Measurements from ENCODE around the gene TMEM175.

The TMEM175 gene

DNA sequence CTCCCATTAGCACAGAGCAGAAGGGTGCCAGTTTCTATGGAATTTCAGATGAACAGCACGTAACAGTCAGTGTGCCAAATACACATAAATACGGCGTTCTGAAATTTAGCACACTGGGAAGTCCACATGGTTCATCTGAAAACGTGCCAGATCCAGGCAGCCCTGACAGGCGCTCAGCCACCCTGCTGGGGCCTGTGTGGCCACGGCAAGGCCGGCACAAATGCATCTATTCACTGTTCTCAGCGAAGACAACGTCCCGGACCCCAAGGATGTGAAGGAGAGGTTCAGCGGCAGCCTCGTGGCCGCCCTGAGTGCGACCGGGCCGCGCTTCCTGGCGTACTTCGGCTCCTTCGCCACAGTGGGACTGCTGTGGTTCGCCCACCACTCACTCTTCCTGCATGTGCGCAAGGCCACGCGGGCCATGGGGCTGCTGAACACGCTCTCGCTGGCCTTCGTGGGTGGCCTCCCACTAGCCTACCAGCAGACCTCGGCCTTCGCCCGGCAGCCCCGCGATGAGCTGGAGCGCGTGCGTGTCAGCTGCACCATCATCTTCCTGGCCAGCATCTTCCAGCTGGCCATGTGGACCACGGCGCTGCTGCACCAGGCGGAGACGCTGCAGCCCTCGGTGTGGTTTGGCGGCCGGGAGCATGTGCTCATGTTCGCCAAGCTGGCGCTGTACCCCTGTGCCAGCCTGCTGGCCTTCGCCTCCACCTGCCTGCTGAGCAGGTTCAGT, 25.5 kb downstream of the TMEM175 start:
- DNase-seq (ENCODE audit: low read depth in 1 of 2, low spot score in 1 of 2) = no peak

DNA sequence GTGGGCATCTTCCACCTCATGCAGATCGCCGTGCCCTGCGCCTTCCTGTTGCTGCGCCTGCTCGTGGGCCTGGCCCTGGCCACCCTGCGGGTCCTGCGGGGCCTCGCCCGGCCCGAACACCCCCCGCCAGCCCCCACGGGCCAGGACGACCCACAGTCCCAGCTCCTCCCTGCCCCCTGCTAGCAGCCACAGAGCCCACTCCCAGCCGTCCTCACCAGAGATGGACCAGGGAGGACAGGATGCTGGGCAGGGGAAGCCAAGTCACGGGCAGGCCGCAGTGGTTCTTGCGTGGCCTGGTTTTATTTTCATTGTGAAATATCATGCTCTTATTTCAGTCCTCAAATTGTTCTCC, 26.0 kb downstream of the TMEM175 start:
- TF ChIP-seq GABPA (IDR thresholded peaks at IDR 0.05; ENCODE audit: low read depth) = no peak
- TF ChIP-seq, protein P1, sequence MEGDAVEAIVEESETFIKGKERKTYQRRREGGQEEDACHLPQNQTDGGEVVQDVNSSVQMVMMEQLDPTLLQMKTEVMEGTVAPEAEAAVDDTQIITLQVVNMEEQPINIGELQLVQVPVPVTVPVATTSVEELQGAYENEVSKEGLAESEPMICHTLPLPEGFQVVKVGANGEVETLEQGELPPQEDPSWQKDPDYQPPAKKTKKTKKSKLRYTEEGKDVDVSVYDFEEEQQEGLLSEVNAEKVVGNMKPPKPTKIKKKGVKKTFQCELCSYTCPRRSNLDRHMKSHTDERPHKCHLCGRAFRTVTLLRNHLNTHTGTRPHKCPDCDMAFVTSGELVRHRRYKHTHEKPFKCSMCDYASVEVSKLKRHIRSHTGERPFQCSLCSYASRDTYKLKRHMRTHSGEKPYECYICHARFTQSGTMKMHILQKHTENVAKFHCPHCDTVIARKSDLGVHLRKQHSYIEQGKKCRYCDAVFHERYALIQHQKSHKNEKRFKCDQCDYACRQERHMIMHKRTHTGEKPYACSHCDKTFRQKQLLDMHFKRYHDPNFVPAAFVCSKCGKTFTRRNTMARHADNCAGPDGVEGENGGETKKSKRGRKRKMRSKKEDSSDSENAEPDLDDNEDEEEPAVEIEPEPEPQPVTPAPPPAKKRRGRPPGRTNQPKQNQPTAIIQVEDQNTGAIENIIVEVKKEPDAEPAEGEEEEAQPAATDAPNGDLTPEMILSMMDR (IDR thresholded peaks at IDR 0.05; ENCODE audit: insufficient read depth, low read length) = no peak
- TF ChIP-seq SPI1 (IDR thresholded peaks at IDR 0.05; ENCODE audit: borderline replicate concordance, low read depth) = no peak
- TF ChIP-seq, protein P2, sequence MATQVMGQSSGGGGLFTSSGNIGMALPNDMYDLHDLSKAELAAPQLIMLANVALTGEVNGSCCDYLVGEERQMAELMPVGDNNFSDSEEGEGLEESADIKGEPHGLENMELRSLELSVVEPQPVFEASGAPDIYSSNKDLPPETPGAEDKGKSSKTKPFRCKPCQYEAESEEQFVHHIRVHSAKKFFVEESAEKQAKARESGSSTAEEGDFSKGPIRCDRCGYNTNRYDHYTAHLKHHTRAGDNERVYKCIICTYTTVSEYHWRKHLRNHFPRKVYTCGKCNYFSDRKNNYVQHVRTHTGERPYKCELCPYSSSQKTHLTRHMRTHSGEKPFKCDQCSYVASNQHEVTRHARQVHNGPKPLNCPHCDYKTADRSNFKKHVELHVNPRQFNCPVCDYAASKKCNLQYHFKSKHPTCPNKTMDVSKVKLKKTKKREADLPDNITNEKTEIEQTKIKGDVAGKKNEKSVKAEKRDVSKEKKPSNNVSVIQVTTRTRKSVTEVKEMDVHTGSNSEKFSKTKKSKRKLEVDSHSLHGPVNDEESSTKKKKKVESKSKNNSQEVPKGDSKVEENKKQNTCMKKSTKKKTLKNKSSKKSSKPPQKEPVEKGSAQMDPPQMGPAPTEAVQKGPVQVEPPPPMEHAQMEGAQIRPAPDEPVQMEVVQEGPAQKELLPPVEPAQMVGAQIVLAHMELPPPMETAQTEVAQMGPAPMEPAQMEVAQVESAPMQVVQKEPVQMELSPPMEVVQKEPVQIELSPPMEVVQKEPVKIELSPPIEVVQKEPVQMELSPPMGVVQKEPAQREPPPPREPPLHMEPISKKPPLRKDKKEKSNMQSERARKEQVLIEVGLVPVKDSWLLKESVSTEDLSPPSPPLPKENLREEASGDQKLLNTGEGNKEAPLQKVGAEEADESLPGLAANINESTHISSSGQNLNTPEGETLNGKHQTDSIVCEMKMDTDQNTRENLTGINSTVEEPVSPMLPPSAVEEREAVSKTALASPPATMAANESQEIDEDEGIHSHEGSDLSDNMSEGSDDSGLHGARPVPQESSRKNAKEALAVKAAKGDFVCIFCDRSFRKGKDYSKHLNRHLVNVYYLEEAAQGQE (IDR thresholded peaks at IDR 0.05; ENCODE audit: insufficient replicate concordance, low read depth) = no peak
- TF ChIP-seq POLR2AphosphoS5 (IDR thresholded peaks at IDR 0.05; ENCODE audit: low read depth) = no peak
- no peak overlapping the region for H3K4me3 ChIP-seq (replicated peaks; ENCODE audit: insufficient read depth, low read length)
- H3K27me3 ChIP-seq (ENCODE audit: insufficient read depth, poor library complexity, severe bottlenecking) = no peaks in the 10 kb centered on the region
- no peak overlapping the region for H3K27ac ChIP-seq (replicated peaks)
- DNase-seq (ENCODE audit: low read depth in 1 of 2, low spot score in 1 of 2) = no peak

More for the DNA sequence above, 25.5 kb downstream of the TMEM175 start:
- Histone ChIP-seq H3K4me3 (replicated peaks; ENCODE audit: insufficient read depth, low read length) (no peak overlapping the region), H3K27me3 (ENCODE audit: insufficient read depth, poor library complexity, severe bottlenecking) (no peaks in the 10 kb centered on the region), H3K27ac (replicated peaks) (no peak overlapping the region)
- TF ChIP-seq SPI1 (IDR thresholded peaks at IDR 0.05; ENCODE audit: borderline replicate concordance, low read depth) (no peak), POLR2AphosphoS5 (IDR thresholded peaks at IDR 0.05; ENCODE audit: low read depth) (no peak), GABPA (IDR thresholded peaks at IDR 0.05; ENCODE audit: low read depth) (no peak)
- TF ChIP-seq, protein P2 (IDR thresholded peaks at IDR 0.05; ENCODE audit: insufficient replicate concordance, low read depth) = no peak
- TF ChIP-seq, protein P1 (IDR thresholded peaks at IDR 0.05; ENCODE audit: insufficient read depth, low read length) = no peak

DNA sequence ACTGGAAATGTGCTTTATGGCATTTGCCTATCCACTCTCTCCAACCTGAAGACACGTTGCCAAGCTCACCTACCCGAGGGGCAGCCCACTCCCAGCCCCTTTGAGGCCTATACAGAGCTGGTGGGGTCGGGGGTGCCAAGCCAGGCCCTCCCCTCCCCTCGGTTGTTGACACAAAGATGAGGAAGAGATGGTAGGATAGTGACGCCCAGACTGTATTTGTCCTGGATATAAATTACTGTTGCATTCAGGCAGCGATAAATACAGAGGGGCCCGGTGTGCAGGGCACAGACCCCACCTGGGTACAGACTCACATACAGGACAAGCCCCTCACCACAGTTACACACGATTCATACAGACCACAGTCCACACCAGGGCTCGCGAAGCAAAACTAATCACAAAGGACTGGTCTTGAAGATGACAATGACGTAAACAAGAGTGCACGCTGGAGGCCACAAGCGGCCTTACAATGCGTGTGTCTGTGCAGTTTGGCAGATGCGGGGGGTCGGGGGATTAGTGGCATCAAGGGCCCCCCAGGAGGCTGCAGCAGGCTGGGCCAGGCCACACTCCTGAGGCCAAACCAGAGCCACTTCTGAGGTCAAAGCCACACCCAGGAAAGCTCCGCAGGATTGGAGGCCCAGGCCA, 26.6 kb downstream of the TMEM175 start:
- no peak for DNase-seq (ENCODE audit: low read depth in 1 of 2, low spot score in 1 of 2)
- no peak overlapping the region for H3K27ac ChIP-seq (replicated peaks)
- no peaks in the 10 kb centered on the region for H3K27me3 ChIP-seq (ENCODE audit: insufficient read depth, poor library complexity, severe bottlenecking)
- H3K4me3 ChIP-seq (replicated peaks; ENCODE audit: insufficient read depth, low read length) = no peak overlapping the region
- TF ChIP-seq GABPA (IDR thresholded peaks at IDR 0.05; ENCODE audit: low read depth) (no peak), POLR2AphosphoS5 (IDR thresholded peaks at IDR 0.05; ENCODE audit: low read depth) (no peak), SPI1 (IDR thresholded peaks at IDR 0.05; ENCODE audit: borderline replicate concordance, low read depth) (no peak)
- TF ChIP-seq, protein P1 (IDR thresholded peaks at IDR 0.05; ENCODE audit: insufficient read depth, low read length) = no peak
- TF ChIP-seq, protein P2 (IDR thresholded peaks at IDR 0.05; ENCODE audit: insufficient replicate concordance, low read depth) = no peak

Measured in HL-60 (cell line).